ENCODE results near the gene ESRRB. TPM values are rescaled to one million over a fixed set of nuclear protein-coding genes. Genes with fewer than 3 reads are reported as not detected.

Gene ESRRB
- total RNA-seq: not detected in 2 replicates

DNA sequence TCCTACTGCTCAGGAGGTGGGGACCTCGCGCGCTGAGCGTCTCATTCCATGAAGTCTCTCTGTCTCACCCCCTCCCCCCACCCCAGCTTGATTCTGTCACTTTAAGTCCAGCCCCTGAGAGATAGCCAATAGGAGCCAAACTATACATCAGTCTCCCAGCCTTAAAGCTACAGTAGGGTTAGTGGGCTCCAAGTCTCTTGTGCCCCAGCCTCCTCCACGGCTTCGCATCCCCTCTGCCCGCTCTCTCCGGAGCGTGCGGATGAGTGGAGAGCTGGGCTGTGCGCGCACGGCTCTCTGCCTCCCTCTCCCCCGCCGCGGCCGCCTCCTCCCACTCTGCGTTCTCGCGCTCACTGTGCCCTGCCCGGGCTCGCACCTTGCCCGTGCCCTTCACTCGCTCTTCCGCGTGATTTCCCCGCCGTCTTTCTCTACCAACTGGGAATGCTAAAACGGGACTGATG is at the start of gene ESRRB:
TSS of gene ESRRB (plus strand) at position 191 of the 458 bp plus-strand sequence. CDS start at position 456, 265 bp downstream.

Other genes starting within 250 kb of the ESRRB start
- gene GPATCH2L, start 224.2 kb upstream of the ESRRB start, total RNA-seq: 44.8 and 104 TPM in 2 replicates

Measured in epithelial cell of umbilical artery (primary cell).